Left hindlimb (tissue), 1 donor: ENCODE results near the gene COL16A1.
"Not testable (repeated sequence)": the region's sequence is repeated elsewhere in the genome, so short reads cannot be mapped to it uniquely, and the experiment has no call there.

Experiments
- DNase-seq: peaks from one replicate; pipeline ENCODE4 v3.0.0-alpha.2; 2018

COL16A1 gene

DNA sequence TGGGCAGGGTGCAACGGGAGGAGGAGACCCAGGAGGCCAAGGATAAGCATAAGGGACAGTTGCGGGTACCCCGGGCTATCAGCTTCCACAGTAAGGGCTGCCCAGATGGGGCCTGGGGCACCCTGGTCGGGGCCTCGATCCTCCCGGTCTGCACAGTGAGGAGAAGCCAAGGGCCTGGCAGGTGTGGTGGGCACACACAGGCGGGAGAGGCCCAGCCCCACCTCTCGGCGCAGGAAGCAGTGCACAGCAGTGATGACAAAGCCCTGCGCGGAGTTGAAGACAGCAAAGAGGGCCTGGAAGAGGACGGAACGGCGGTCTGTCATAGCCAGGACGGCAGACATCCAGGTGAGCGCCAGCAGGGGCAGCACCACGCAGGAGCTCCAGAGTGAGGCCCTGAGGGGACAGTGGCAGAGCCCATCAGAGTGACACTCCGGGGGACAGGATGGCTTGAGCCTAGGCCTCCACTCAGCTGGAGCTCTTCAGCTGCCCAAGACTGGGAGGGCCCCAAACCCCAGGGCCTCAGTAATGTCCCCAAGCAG, 29.0 kb upstream of the COL16A1 start:
- DNase-seq: no peak

DNA sequence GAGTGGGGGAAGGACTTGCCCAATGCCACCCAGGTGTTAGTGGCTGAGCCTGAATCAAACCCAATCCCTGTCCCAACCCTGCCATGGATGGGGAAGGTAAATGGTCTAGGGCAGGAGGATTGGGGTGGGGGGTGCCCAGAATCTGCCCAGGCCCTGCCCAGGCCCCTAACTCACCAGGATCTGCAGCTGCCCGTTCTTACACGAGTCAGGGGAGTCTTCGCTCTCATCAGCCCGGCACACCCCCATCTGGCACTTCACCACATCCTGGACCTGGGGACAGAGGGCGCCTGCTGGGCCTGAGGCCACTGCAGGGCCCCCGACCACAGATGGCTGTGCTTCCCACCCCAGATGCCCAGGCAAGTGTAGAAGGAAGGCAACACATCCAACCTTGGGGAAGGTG, 28.5 kb upstream of the COL16A1 start:
- DNase-seq: no peak

DNA sequence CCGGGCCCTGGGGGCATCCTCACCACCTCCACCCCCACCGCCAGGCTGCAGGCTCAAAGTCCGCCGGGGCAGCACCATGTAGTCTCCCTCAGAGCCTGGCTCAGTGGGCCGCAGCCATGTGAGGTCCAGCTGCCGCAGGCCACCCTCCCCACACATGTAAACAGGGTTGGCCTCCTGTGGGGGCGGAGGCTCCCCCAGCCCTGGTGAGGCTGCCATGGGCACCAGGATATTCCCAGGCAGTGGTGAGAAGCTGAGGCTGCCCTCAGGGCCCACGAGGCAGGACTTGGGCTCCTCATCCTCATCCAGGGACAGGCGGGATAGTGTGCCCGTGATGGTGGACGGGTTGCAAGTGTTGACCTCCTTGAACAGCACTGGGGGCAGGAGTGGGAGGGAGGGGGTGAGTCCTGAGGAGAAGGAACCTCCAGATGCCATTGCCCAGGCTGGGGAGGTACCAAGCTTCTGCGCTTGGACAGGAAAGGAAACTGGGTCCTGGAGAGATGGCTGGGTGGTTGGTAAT, 27.3 kb upstream of the COL16A1 start:
- DNase-seq: no peak

DNA sequence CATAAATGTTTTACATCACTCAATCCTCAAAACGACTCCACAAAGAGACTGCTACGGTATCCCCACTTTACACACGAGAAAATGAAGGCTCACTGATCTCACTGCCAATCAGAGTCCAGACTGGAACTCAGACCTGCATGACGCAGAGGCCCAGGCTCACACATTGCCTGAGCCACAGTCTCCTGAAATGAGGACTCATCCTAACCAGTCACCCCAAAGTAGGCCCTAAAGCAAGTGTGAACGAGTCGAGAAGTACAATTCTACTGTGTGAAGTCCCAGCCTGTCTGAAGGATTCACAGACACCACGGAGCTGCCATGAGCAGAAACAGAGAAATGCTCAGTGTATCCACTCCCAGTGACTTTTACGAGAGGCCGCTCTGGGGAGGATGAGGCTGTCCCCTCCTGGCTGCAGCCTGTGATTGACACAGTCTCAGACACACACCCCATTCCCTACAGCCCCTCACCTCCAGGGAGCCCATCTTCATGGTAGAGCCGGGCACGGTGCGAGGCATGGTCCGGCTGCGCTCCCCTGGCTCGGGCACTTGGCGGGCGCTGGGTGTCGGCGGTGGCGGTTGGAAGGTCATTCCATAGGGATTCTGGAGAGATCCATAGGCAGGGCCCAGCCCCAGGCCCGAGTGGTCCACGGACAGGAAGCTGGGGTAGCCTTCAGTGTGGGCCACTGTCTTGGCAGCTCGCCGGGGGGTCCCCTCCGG, 26.7 kb upstream of the COL16A1 start:
- DNase-seq: no peak

DNA sequence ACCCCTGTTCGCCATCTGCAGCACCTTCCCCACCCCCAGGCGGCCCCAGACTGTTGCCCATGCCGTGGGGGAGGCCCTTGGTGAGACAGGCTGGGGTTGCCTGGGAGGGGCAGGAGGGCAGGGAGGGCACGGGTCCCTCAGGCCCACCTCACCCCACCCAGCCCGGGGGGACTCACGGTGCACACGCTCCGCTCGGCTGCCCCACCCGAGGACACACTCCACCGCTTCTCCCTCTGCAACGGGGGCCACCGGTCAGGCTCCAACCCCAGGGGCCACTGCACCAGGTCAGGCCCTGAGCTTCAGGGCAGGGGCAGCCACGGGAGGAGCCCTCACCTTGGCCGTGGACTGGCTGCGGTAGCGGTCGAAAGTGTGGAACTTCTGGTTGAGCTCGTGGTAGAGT, 24.0 kb upstream of the COL16A1 start:
- no peak for DNase-seq

DNA sequence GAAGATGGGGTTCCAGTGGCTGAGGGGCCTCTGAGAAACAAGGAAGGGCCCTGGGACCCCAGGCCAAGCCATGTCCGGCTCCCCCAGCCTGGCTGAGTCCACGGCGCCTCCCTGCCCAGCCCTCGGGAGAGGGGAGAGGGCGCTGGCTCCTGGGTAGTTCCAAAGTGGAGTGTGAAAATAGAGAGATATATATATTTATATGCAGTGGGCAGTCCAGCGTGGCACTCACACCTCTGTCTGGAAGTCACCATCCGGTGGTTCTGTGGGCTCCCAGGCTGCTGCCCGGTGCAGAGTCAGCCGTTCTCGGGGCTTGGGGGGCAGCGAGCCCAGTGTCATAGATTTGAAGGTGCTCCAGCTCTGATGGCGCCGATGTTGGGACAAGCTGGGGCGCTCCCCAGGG, 23.4 kb upstream of the COL16A1 start:
- DNase-seq: no peak

DNA sequence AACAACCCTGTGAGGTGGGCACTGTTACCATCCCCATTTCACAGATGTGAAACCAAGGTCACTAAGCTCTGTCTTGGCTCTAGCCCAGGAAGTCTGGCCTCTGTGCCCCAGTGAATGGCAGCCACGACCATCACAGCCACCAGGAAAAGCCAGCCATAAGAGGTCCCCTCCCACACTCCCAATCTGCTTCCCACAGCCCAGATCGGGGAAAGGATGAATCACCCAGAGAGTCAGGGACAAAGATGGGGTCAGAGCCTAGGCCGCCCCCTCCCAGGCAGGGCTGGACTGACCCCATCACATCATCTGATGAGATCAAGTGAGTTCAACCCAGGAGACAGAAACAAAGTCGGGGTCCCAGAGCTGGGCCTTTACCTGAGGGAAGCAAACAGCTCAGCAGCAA, 22.9 kb upstream of the COL16A1 start:
- no peak for DNase-seq

DNA sequence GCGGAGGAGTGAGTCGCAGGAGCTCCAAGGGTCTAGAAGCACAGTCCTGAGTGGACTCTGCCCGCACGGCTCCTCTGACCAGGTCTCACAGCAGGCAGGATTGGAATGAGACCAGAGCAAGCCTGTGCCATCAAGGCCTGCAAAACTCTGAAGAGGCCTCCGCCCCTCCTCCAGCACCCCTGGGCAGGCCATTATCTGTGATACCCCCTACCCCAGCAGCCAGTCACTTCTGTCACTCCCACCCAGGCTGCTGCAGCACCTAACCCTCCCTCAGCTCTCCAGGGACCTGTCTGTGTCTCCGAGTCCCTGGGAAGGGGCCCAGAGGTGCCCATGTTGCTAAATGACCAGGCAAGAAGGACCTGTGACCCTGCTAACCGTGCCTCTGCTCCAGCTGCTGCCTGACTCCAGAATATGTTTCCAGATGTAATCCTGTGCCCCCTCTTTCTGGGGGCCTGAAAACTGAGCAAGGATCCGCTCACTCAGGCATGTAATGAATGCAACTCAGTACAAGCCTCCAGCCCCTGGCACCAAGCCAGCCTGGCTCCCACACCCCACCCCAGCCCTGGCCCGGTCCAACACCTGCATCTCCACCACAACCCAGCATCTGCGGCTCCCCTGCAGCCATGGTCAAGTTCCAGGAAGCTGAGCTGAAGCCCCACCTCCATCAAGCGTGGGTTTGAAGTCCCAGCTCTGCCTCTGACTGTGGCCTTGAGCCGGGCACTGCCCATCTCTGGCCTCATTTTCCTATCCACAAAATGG, 22.1 kb upstream of the COL16A1 start:
- no peak for DNase-seq

DNA sequence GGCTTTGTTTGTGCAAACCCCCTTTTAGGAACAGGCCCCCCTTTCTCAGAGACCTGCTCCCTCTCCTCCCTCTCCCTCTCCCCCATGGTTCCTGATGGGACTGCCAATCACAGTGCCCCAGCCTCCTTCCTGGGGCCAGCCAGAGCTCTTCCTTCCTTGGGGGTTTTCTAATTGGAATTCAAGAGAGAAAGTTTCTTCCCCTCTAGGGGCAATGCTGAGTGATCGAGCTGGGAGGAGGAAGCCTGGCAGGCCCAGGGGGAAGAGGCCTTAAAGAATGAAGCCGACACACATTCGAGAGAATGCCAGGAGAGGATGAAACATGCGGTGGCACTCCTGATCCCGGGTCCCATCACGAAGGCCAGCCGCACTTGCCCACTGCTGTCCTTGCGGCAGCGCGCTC, 21.3 kb upstream of the COL16A1 start:
- DNase-seq: no peak

DNA sequence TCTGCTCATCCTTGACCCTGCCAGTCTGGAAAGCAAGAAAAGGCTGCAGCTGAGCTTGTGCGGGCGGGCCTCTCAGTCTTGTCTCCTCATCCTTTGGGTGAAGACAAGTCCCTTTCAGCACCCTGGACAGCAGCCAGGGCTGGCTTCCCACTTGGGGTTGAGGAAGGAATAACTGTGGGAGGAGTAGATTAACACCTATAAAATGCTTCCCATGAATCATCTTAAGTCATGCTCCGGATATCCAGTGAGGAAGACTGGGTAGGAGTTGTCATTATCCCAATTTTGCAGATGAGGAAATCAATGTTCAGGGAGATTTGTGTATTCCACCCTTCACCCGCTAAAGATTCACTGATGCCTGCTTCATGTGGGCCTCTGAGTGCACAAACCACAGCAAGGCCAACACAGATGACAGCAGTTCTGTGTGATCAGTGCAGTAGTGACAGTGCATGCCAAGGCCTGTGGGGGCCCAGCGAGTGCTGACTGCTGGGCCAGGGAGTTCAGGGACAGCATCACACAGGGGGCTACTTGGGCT, 20.1 kb upstream of the COL16A1 start:
- DNase-seq: peak; percentile 67

DNA sequence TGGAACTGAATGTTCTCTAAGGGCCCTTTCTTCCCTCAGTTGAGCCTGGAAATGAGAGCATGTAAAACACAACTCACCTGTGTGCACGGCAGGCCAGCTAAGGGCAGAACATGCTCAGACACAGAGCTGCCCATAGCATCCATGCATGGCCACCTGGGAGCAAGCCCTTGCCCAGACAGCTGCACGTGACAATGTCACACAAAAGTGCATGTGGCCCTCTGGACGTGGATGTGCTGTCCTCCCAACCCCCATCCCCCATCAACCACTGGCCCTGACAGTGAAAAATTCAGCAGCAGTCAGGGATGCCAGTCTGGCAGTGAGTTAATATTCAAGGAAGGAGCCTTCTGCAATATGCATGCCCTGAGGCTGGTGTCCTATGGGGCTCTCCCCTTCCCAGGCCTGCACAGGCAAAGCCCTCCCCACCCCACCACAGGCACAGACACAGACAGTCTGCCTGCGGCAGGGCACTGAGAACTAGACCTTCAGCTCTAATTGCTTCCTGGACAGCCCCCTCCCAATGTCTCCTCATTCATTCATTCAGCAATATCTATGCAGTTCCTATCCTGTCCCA, 14.6 kb upstream of the COL16A1 start:
- DNase-seq: no peak

DNA sequence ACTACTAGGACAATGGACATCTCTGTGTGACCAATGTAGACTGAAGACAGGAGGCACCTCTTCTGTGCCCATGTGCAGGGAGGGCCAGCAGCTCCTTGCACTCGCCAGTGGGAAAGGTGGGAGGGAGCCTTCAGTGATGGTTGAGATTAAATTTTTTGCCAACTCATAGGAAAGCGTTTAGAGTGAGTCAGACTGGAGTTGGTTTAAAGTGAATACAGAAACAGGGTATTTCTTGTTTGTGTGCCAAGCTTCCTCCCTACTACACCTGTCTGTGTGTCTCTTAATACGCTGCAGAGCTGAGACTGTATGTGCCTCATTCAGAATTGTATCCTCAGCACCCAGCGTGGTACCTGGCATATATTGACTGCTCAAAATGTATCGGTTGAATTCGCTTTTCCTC, 13.5 kb upstream of the COL16A1 start:
- DNase-seq: no peak

DNA sequence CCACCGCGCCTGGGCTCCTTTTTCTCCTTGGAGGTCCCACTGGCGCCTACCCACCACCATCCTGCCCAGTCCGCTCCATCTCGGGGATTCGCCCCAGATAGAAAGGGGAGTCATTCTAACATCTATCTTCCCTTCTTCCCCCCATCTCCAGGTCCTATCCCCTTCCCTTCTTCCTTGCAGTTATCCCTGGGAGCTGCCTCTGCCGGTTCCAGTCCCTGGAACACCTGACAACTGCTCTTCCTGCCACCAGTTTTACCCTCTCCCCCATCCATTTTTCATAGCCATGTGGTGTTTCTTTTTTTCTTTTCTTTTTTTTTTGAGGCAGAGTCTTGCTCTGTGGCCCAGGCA, 12.0 kb upstream of the COL16A1 start:
- no peak for DNase-seq

DNA sequence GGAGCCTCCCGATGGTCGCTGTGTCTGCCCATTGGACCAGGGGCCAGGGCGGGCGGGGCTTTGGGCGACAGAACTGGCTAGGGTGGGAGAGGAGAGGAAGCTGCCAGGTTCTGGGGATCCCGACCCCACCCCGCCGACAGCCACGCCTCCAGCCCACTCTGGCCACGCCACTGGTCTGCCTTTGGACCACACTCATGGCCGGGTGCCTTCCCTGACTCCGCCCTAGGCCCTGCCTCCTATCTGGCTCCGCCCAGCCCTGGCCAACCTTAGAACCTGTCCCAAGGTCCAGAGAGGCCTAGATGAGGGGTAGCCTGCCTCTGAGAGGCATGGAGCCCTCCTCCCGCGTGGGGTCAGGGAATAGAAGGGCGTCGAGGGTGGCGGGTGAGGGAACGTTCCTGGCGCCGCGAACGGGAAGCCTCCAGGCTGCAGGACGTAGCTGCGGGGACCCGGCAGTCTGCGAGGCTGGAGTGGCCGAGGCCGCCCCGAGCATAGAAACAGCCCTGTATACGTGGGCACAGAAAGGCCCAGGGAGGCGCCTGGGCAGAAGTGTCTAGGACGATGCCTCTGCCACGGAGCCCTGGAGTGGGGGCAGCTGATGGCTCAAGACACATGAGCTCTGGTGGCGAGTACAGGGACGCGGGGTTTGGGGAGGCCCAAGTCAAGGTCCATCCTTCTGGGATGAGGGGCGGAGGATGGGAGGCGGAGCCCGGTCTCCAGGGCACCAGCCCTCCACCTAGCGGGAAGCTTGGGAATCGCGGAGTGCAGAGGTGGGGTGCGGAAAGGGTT, 11.5 kb upstream of the COL16A1 start:
- DNase-seq: peak; percentile 98

DNA sequence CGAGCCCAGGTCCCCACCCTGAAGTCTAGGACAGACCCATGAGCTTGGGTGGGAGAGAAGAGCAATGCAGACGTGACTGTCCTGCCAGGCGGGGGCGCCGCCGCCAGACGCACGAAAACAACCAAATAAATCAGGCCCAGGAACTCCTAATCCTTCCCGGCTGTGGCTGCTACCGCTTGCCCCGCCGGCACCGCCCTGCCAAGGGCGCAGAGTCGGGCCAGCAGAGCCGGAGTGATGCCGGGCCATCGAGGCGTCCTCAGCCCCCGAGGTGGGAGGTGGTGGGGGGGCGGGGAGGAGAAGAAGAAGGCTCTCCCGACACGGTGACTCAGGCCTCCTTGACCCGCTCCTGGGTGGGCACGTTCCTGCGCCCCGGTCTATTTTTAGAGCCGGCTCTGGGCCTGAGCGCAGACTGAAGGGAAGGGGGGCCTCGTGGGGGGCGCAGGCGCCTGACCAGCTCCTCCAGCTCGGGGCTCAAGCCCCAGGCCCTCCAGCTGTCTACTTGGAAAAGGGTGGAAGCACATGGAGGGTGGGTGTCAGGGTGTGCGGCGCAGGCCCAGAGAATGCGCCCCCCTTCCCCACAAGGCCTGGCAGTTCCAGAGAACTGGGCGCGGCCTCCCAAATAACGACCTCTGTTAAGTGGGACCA, 10.7 kb upstream of the COL16A1 start:
- peak; percentile 92 for DNase-seq

DNA sequence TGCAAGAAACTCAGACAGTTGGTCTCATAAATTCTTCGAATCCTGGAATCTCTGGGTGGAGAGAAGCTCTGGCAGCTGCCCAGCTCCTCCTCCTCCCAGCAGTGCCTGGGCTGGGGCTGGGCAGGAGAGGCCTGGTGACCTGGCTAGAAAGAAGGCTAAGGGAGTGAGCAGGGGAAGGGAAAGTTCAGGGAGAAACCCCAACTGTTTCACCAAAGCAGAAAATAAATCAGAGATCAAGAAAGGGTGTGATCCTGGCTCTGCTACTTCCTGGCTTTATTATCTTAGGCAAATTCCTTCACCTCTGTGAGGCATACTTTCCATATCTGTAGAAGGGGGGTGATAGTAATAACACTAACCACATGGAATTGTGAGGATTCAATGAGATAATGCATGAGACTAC, 8.8 kb upstream of the COL16A1 start:
- peak; percentile 77 for DNase-seq

DNA sequence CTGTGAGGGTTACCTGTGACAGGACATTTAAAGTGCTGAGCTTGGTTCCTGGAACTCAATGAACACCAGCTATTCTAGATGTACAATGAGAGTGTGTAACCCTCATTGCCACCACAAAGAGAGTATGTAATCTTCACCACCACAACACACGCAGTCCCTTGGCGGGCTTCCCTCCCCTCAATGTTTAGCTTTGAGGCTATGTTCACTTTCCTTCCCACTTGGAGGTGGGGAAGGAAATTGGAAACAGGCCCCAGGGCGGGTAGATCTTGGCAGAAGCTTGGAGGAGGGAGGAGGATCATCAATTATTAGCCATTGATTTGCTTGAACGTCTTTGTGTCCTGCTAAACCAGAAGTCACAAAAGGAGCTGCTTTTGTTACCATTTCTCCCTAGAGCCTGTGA, 8.3 kb upstream of the COL16A1 start:
- peak; percentile 76 for DNase-seq

DNA sequence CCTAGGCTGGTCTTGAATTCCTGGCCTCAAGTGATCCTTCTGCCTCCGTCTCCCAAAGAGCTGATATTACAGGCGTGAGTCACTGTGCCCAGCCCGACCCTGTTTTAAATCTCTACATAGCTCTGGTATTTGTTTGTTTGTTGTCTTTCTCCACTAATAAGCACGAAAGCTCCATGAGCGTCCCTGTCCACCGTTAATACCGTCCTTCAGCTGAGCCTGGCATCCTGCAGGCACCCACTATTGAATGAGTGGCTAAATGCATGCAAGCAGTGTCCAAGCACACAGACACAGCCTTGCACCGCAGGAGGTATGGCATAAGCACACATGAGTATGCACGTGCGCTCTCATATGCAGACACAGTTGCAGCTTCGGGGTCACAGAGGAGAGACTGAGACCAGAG, 4.5 kb upstream of the COL16A1 start:
- DNase-seq: no peak

DNA sequence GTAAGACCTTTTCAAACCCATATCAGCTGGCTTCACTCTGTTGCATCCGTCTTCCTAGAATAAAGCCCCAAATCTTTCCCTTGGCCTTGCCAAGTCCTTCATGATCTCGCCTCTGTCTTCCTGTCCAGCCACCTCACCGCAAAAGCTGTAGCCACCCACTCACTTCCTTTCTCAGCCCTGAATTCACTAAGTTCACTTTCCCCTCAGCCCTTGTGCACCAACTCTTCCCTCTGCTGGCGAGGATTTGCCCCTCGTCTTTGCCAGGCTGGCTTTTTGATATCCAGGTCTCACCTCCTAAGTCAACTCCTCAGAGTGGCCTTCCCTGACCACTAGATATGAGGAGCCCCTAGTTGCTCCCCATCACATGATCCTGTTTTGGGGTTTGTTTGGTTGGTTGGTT, 3.9 kb upstream of the COL16A1 start:
- no peak for DNase-seq

DNA sequence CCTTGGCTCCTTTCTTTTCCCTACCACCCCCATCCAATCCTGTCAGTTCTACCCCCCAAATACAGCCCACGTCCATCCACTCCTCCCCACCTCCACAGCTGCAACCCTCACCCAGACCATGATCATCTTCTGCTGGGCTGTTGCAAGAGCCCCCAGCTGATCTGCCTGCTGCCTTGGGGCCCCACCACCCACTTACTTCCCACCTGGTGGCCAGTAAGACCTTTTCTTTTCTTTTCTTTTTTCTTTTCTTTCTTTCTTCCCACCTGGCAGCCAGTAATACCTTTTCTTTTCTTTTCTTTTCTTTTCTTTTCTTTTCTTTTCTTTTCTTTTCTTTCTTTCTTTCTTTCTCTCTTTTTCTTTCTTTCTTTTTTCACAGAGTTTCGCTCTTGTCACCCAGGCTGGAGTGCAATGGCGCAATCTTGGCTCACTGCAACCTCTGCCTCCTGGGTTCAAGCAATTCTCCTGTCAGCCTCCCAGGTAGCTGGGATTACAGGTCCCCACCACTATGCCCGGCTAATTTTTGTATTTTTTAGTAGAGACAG, 3.3 kb upstream of the COL16A1 start:
- not testable (repeated sequence) for DNase-seq

DNA sequence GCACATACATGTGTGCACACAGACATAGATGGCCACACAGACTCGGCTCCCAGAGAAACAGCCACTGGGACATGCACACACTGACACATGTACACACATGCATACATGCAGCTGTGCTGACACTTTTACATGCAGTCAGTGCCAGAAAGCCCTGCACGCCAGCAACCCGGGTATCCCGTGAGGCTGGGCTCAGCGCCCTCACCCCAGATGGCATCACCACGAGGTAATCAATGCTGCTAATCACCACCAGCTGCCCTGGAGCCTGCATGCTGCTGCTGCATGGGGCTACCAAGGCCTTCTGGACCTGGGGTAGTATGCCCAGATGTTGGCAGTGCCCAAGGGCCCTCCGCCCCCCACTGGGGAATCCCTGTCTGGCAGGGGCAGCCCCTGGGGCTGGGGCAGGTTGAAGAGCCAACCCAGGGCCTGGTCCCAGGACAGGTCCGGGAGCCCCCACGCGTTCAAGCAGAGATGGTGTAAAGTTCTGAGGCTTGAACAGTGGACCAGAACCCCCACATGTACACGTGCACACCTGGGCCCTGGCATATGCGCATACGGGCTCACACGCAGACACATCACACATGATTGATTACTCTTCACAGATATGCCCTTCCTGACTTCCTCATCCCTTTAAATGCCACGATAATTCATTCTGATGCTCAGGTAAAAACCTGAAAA, 2.7 kb upstream of the COL16A1 start:
- no peak for DNase-seq
